Spleen (tissue), 11 donors: ENCODE data around the gene TSPAN9. TPM values are rescaled to one million over a fixed set of nuclear protein-coding genes. Genes with fewer than 3 reads are reported as not detected.

Experiments used
- DNase-seq: peaks from one replicate; pipeline ENCODE4 v3.0.0-alpha.2; 2020
- H3K27ac ChIP-seq, 8 donors: fragments of 200-600 bp; sonication (generic) in 7 of 8; 1 replicate in 4 of 8; 2 replicates in 4 of 8; pipeline versions ENCODE4 v1.5.0 to v1.8.0; 2016 to 2021; ENCODE audit warnings: inconsistent platforms in 4 of 8, mild to moderate bottlenecking in 4 of 8, moderate library complexity in 1 of 8
- H3K27me3 ChIP-seq, 7 donors: fragments of 200-600 bp; sonication (generic) in 6 of 7; replicated peaks in 1 of 7; 1 replicate in 4 of 7; 2 replicates in 3 of 7; pipeline versions ENCODE4 v1.5.0 to v1.8.0; 2016 to 2021; ENCODE audit warnings: inconsistent platforms in 3 of 7, mild to moderate bottlenecking in 1 of 7
- H3K36me3 ChIP-seq, 6 donors: fragments of 200-600 bp; sonication (generic) in 5 of 6; 1 replicate in 4 of 6; 2 replicates in 2 of 6; pipeline versions ENCODE4 v1.5.0 to v1.8.0; 2016 to 2021; ENCODE audit warnings: inconsistent platforms in 2 of 6
- H3K4me1 ChIP-seq, 6 donors: fragments of 200-600 bp; sonication (generic) in 5 of 6; 1 replicate in 3 of 6; 2 replicates in 3 of 6; pipeline versions ENCODE4 v1.5.0 to v1.8.0; 2016 to 2021; ENCODE audit warnings: inconsistent platforms in 3 of 6
- H3K4me3 ChIP-seq, 8 donors: fragments of 200-600 bp; sonication (generic) in 7 of 8; 1 replicate in 4 of 8; 2 replicates in 4 of 8; pipeline versions ENCODE4 v1.5.0 to v1.8.0; 2016 to 2021; ENCODE audit warnings: inconsistent platforms in 4 of 8, mild to moderate bottlenecking in 4 of 8, moderate library complexity in 2 of 8
- H3K9me3 ChIP-seq, 8 donors: fragments of 200-600 bp; sonication (generic) in 7 of 8; 1 replicate in 4 of 8; 2 replicates in 4 of 8; pipeline versions ENCODE4 v1.5.0 to v1.8.0; 2016 to 2021; ENCODE audit warnings: inconsistent platforms in 4 of 8
- CTCF ChIP-seq, 11 experiments: fragments of 200-600 bp in 7 of 11; fragments of 450-650 bp in 4 of 11; sonication (generic) in 4 of 11; IDR thresholded peaks in 8 of 11; conservative IDR thresholded peaks in 3 of 11; 1 replicate in 7 of 11; 2 replicates in 4 of 11; pipeline versions ENCODE4 v1.4.0 to v1.8.0; 2016 to 2021; ENCODE audit warnings: antibody characterized with exemption in 11 of 11, inconsistent platforms in 4 of 11, mild to moderate bottlenecking in 1 of 11
- POLR2A ChIP-seq, 3 donors: fragments of 450-650 bp; IDR thresholded peaks; one replicate each; pipeline ENCODE4 v1.5.1; 2017; ENCODE audit warnings: antibody characterized with exemption in 3 of 3, mild to moderate bottlenecking in 1 of 3
- POLR2AphosphoS5 ChIP-seq, 3 donors: sonication (generic); formaldehyde crosslinking; IDR thresholded peaks; one replicate each; pipeline ENCODE4 v1.5.1; 2017; ENCODE audit warnings: antibody characterized with exemption in 3 of 3
- WGBS, 5 donors: extraction: QIAGEN DNeasy Blood & Tissue Kit in 3 of 5; methylation state at CpG; one replicate each; pipeline versions ENCODE4 v1.1.5 to v1.1.7; 2013 to 2018; 5-methylcytosine and 5-hydroxymethylcytosine counted together
- intact Hi-C: fragments of 100-400 bp; cut with DNase I; formaldehyde crosslinking; loops from one replicate; pipeline ENCODE4 v1.15.0; 2023; ENCODE audit warnings: low total_unique reads
- polyA plus RNA-seq, 3 donors: library from polyadenylated mRNA; stranded (reverse); fragments of 200-250 nt; gene quantifications; one replicate each; pipeline ENCODE4 v1.2.1, GENCODE V29; 2013
- total RNA-seq, 7 donors: library from RNA; depleted of rRNA in 3 of 7; stranded (reverse); fragments of >200 nt in 3 of 7; fragmentation: NEBNext Ultra II Directional in 4 of 7; extraction: Animal tissue kit (Norgen Biotek cat#: 25700) in 4 of 7; gene quantifications; one replicate each; pipeline versions ENCODE4 v1.1.0 to v1.2.1, GENCODE V29; 2016 to 2021
- donor health status: healthy with polysubstance abuse.
- donor health status: DM: no; HTN: no; CAD: no; lungs with moderate emphysema.
- donor health status: DM: no; HTN: no; CAD: no.
- donor health status: Bipolar disorder and iron deficiency.
- donor health status: healthy.
- donor health status: DM: no; HTN: no; CAD: no.
- donor health status: DM: yes; HTN: yes; CAD: no.

Gene TSPAN9
- total and polyA plus RNA-seq, 10 donors, result 3.6 to 51.1 (median 32.4) TPM

- no peak for DNase-seq
- H3K27ac ChIP-seq, result no peak overlapping the region
- no peaks in the 10 kb centered on the region for H3K36me3 ChIP-seq
- intact Hi-C loops, result no loop called here
- no peaks in the 10 kb centered on the region for H3K27me3 ChIP-seq
- whole genome bisulfite sequencing, 5 donors, result 88 to 96% (median 94%) methylated on average over 3 of the region's 3 CpGs
- TF ChIP-seq POLR2A (IDR thresholded peaks at IDR 0.05) (no peak), POLR2AphosphoS5 (IDR thresholded peaks at IDR 0.05) (no peak), CTCF (IDR thresholded peaks at IDR 0.05 in 8 of 11, conservative IDR thresholded peaks at IDR 0.05 in 3 of 11) (no peak)
- no peak overlapping the region for H3K4me3 ChIP-seq
- no peaks in the 10 kb centered on the region for H3K9me3 ChIP-seq
- peaks cover 0 to 64% (median 27%) of the 10 kb centered on the region in 6 donors for H3K4me1 ChIP-seq
Observed at GRCh38 chr12:3107954-3108353, 30.8 kb downstream of the TSPAN9 start.

GRCh38 chr12:3110578-3110977, 33.4 kb downstream of the TSPAN9 start:
- no peaks in the 10 kb centered on the region for H3K9me3 ChIP-seq

GRCh38 chr12:3113671-3114325, 36.6 kb downstream of the TSPAN9 start:
- intact Hi-C loops, result no loop called here
- Histone ChIP-seq H3K36me3 (no peaks in the 10 kb centered on the region), H3K27me3 (peaks cover 0 to 32% (median 0%) of the 10 kb centered on the region in 7 donors), H3K4me1 (peaks cover 7 to 45% (median 33%) of the 10 kb centered on the region in 6 donors), H3K4me3 (no peak overlapping the region), H3K27ac (no peak overlapping the region), H3K9me3 (no peaks in the 10 kb centered on the region)
- DNase-seq, result no peak
- no peak for TF ChIP-seq POLR2A (IDR thresholded peaks at IDR 0.05)
- no peak for TF ChIP-seq POLR2AphosphoS5 (IDR thresholded peaks at IDR 0.05)
- TF ChIP-seq CTCF (IDR thresholded peaks at IDR 0.05 in 8 of 11, conservative IDR thresholded peaks at IDR 0.05 in 3 of 11), result no peak
- WGBS, 5 donors, result 76 to 81% (median 77%) methylated on average over 8 of the region's 8 CpGs

More at GRCh38 chr12:3110578-3110977, 33.4 kb downstream of the TSPAN9 start:
- no peak for TF ChIP-seq POLR2A (IDR thresholded peaks at IDR 0.05)
- no peak for TF ChIP-seq POLR2AphosphoS5 (IDR thresholded peaks at IDR 0.05)
- TF ChIP-seq CTCF (IDR thresholded peaks at IDR 0.05 in 8 of 11, conservative IDR thresholded peaks at IDR 0.05 in 3 of 11), result no peak
- intact Hi-C loops, result no loop called here
- H3K27ac ChIP-seq, result no peak overlapping the region
- 63 to 83% (median 71%) methylated on average over 2 of the region's 2 CpGs for WGBS, 5 donors
- peaks cover 0 to 42% (median 19%) of the 10 kb centered on the region in 6 donors for H3K4me1 ChIP-seq
- no peaks in the 10 kb centered on the region for H3K36me3 ChIP-seq
- H3K27me3 ChIP-seq, result peaks cover 0 to 9% (median 0%) of the 10 kb centered on the region in 7 donors
- no peak overlapping the region for H3K4me3 ChIP-seq
- no peak for DNase-seq

- Histone ChIP-seq H3K27me3 (peaks cover 0 to 40% (median 0%) of the 10 kb centered on the region in 7 donors), H3K9me3 (no peaks in the 10 kb centered on the region), H3K36me3 (no peaks in the 10 kb centered on the region), H3K27ac (no peak overlapping the region), H3K4me3 (no peak overlapping the region), H3K4me1 (peaks cover 7 to 53% (median 42%) of the 10 kb centered on the region in 6 donors)
- TF ChIP-seq CTCF (IDR thresholded peaks at IDR 0.05 in 8 of 11, conservative IDR thresholded peaks at IDR 0.05 in 3 of 11) (no peak), POLR2AphosphoS5 (IDR thresholded peaks at IDR 0.05) (no peak), POLR2A (IDR thresholded peaks at IDR 0.05) (no peak)
- intact Hi-C loops, result no loop called here
- whole genome bisulfite sequencing, 5 donors, result 91 to 100% (median 97%) methylated on average over 4 of the region's 4 CpGs
- DNase-seq, result no peak
Observed at GRCh38 chr12:3114671-3115070, 37.5 kb downstream of the TSPAN9 start.
